GM13977 (cell line): Measurements from ENCODE around the gene RAB11FIP5.

Source experiments
- DNase-seq: peaks from one replicate; pipeline ENCODE4 v3.0.0; 2012; ENCODE audit warnings: low spot score
- in situ Hi-C: fragments of 300-500 bp; cut with MboI; formaldehyde crosslinking; loops from one replicate; pipeline ENCODE4 v1.12.0; 2022; ENCODE audit warnings: low sequenced_read_pairs, low pct_unique_long_range_greater_than_20kb, mixed read lengths, inconsistent platforms; ENCODE audit not compliant: unreplicated experiment
- TF ChIP-seq, protein P1 (sequence below): IDR thresholded peaks from 2 replicates; pipeline ENCODE4 v1.5.1; 2012; ENCODE audit warnings: mild to moderate bottlenecking, control low read depth; ENCODE audit not compliant: insufficient read depth; ENCODE audit errors: extremely low read depth, missing control alignments

The RAB11FIP5 gene

GRCh38 chr2:73063472-73063871 is 49.3 kb downstream of the RAB11FIP5 start:
- in situ Hi-C loops = no loop called here

GRCh38 chr2:73059106-73059505 is 53.6 kb downstream of the RAB11FIP5 start:
- TF ChIP-seq, protein P1, sequence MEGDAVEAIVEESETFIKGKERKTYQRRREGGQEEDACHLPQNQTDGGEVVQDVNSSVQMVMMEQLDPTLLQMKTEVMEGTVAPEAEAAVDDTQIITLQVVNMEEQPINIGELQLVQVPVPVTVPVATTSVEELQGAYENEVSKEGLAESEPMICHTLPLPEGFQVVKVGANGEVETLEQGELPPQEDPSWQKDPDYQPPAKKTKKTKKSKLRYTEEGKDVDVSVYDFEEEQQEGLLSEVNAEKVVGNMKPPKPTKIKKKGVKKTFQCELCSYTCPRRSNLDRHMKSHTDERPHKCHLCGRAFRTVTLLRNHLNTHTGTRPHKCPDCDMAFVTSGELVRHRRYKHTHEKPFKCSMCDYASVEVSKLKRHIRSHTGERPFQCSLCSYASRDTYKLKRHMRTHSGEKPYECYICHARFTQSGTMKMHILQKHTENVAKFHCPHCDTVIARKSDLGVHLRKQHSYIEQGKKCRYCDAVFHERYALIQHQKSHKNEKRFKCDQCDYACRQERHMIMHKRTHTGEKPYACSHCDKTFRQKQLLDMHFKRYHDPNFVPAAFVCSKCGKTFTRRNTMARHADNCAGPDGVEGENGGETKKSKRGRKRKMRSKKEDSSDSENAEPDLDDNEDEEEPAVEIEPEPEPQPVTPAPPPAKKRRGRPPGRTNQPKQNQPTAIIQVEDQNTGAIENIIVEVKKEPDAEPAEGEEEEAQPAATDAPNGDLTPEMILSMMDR = no peak
- no peak for DNase-seq
- in situ Hi-C loops = no loop called here

More at GRCh38 chr2:73063472-73063871, 49.3 kb downstream of the RAB11FIP5 start:
- TF ChIP-seq, protein P1 = no peak
- no peak for DNase-seq

DNA sequence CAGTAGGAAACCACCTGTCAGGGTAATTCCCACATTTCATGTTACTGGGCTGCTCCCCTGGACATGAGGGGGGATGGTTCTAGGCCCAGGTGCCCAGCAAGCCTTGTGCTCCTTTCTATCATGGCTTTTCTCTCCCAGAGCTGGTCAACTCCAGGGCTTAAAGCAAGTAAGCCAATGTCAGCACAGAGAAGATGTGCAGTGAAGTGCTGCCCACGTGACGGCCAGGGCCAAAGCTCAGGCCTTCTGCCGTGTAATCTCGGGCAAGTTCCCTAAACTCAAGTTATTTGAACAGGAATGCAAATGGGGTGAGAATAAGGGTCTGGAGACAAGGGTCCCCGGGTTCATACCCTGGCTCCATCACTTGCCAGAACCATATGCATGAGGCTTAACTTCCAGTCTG is 57.8 kb downstream of the RAB11FIP5 start:
- in situ Hi-C loops = no loop called here
- TF ChIP-seq, protein P1 = no peak
- no peak for DNase-seq

DNA sequence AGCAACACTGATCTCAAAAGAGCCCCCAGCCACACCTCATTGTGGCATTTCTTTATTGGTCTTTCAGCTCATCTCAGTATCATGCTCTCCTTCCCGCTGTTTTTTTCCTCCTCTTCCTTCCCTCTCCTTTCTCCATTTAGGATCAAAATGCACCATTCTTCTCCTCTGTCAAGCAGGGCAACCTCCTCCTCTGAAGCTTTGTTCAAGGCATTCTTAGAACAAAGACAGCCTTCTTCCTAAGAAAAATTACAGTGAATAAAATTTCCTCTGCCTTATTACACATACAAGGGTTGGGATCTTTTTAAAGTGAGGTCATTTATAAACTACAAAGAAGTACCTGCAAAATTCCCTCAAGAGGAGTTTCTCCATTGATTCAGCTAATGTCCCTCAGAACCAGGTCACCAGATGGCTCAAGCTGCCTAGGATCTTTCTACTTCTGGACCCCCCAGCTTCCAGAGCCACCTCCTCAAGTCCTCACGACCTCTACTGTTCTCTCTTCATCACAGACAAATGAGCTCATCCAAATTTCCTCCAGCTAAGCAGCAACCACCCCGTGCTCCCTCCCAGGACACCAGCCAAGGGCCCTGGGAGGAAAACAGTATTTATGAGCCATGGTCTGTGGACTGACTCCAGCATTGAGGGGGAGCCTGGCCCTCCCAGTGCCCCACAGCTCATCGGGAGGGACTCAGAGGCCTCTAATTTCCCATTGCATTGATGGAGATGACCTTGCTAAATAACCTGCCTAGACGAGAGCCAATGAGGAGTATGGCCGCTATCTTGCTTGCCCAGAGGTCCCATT is 59.2 kb downstream of the RAB11FIP5 start:
- in situ Hi-C loops = no loop called here
- TF ChIP-seq, protein P1 = no peak
- DNase-seq = no peak

DNA sequence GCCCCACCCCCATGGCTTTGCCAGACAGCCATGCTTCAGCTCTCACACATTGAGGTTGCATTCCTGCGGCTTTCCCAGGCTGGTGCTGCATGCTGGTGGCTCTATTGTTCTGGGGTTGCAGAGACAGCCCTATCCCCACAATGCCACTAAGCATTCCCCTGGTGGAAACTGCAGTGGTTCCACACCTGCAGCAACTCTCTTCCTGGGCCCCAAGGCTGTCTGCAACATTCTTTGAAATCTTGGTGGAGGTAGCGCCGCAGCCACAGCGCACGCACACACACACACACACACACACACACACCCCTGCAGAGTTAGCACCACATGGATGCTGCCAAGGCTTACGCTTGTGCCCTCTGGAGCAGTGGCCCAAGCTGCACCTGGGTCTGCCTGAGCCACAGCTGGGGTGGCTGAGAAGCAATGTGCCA is 62.6 kb downstream of the RAB11FIP5 start:
- in situ Hi-C loops = no loop called here
- DNase-seq = no peak

DNA sequence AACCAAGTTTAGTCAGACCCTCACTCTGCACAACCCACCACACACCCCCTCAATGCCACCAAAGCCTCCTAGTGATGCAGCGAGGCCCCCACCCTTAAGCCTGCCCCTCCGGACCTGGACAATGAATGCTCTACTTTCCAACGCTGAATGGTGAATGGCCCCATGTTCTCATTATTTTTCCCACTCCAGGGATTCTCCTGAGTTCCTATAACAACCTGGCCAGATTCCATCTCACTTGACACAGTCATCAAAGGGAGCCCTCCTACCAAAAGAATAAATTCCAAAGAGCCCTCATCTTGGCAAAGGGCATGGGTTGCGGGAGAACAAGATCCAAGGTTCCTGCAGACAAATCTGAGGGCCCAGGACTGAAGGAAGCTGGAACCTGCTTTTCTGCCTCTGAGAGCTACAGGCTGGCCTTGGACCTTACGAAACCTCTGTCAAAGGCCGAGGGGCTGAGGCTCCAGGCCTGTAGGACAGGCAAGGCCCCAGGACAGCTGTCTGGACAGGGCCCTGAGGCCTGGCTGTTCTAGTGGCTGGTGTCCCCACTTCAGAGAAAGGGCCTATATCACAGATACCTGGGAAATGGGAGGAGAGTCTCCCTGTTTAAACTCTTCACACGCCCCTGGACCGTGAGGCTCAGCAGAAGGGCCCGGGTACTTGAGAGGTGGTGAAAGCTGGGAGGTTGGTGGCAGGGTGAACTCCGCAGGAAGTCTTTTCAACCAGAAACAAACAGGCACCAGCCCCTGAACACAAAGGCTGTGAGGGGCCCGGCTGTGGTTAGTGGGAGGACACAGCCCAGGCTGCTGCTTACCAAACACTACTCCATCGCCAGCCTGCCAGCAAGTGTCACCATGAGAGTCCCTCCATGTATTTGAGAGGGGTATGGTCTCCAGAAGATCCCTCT is 68.6 kb downstream of the RAB11FIP5 start:
- TF ChIP-seq, protein P1 = no peak
- in situ Hi-C loops = no loop called here
- no peak for DNase-seq

More for the DNA sequence above, 62.6 kb downstream of the RAB11FIP5 start:
- TF ChIP-seq, protein P1 = no peak
